ENCODE data around the gene HPD. TPM values are rescaled to one million over a fixed set of nuclear protein-coding genes. Genes with fewer than 3 reads are reported as not detected.

The HPD gene
- total RNA-seq: 1,000 to 10,000 TPM in 4 of 6 experiments, 100 to 1,000 TPM in 2; 649 to 1,803 (median 1,080) TPM
- long read RNA-seq, transcript HPD-201 (14 exons, 1,419 nt): major isoform, 1,028 of 1,138 reads
- long read RNA-seq, partial matches to known transcripts: 76 of 1,138 reads
- long read RNA-seq, other reads (novel, unspliced or antisense): 34 of 1,138 reads

DNA sequence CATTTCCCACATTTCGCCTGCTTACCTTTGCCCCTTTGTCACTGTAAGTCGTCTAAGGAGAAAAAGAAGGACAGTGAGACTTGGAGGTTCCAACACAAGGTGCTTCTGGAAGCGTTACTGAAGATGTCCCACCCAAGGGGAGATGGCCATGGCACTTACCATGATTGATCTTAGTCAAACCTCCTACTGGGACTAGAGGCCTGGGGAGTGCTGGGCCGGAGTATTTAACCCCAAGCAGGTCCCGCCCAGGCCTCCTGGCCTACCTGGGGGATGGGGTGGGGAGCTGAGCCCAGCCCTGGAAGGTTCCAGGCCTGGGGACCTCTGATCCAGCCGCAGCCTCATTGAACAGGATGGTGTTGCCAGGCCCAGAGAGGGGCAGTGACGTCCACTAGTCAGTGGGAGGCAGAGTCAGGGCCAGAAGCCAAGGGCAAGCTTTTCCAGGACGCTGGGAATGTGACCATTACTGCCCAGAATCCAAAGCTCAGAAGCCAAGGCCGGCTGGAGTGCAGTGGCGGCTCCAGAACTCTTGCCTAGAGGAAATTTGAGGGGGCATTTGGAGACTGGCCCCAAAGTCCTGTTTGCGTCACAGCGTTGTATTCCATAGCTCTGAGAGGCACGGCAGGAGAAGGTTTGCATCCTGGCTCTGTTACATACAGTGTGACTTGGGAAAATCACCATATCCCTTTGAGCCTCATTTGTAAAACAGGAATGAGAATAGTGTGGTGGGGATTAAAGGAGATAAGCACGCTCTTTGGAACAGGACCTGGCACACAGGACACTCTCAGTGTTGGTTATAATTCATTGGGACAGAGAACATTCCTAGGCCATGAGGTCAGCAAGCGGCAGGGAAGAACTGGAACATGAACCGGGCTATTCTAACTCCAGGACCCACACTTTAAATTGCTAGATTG is at the start of gene HPD:
HPD (minus strand) TSS at position 198 of the 911 bp plus-strand sequence; CDS start at position 162, 36 bp downstream.
- intact Hi-C loops (cut with DNase I): no loop called here
- ATAC-seq: peak; percentile 79 to 88 (median 84)
- peak within 1 kb of the TSS; percentile 89 to 98 (median 91) for H3K27ac ChIP-seq
- H3K9me3 ChIP-seq: no peaks in the 10 kb centered on the region
- peak within 1 kb of the TSS; percentile 39 to 62 (median 61) for H3K4me3 ChIP-seq
- peak; percentile 91 to 98 (median 97) for DNase-seq
- 42% methylated on average over 10 of the region's 16 CpGs for WGBS (ENCODE audit: insufficient coverage, low coverage, low lambda C conversion rate, missing lambda C conversion rate)
- H3K36me3 ChIP-seq: peaks cover 0 to 24% (median 5%) of the 10 kb centered on the region in 4 donors
- H3K4me1 ChIP-seq: peaks cover 0 to 52% (median 12%) of the 10 kb centered on the region in 4 donors
- no peaks in the 10 kb centered on the region for H3K27me3 ChIP-seq
- peak; percentile 69 for TF ChIP-seq POLR2A (IDR thresholded peaks at IDR 0.05)
- TF ChIP-seq, protein P1, sequence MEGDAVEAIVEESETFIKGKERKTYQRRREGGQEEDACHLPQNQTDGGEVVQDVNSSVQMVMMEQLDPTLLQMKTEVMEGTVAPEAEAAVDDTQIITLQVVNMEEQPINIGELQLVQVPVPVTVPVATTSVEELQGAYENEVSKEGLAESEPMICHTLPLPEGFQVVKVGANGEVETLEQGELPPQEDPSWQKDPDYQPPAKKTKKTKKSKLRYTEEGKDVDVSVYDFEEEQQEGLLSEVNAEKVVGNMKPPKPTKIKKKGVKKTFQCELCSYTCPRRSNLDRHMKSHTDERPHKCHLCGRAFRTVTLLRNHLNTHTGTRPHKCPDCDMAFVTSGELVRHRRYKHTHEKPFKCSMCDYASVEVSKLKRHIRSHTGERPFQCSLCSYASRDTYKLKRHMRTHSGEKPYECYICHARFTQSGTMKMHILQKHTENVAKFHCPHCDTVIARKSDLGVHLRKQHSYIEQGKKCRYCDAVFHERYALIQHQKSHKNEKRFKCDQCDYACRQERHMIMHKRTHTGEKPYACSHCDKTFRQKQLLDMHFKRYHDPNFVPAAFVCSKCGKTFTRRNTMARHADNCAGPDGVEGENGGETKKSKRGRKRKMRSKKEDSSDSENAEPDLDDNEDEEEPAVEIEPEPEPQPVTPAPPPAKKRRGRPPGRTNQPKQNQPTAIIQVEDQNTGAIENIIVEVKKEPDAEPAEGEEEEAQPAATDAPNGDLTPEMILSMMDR (IDR thresholded peaks at IDR 0.05): peak in 1 of 4 donors; percentile 7

GRCh38 chr12:121905746-121906145 is 47.1 kb upstream of the HPD start:
- 84% methylated on average over 3 of the region's 4 CpGs for WGBS (ENCODE audit: insufficient coverage, low coverage, low lambda C conversion rate, missing lambda C conversion rate)
- H3K27me3 ChIP-seq: no peaks in the 10 kb centered on the region
- H3K27ac ChIP-seq: no peak overlapping the region
- H3K4me1 ChIP-seq: no peaks in the 10 kb centered on the region
- H3K9me3 ChIP-seq: no peaks in the 10 kb centered on the region
- ATAC-seq (no peak), DNase-seq (no peak)
- no peak overlapping the region for H3K4me3 ChIP-seq
- TF ChIP-seq, protein P1 (IDR thresholded peaks at IDR 0.05): no peak
- no peak for TF ChIP-seq POLR2A (IDR thresholded peaks at IDR 0.05)
- H3K36me3 ChIP-seq: peaks cover 0 to 56% (median 21%) of the 10 kb centered on the region in 4 donors
- intact Hi-C loops (cut with DNase I): no loop called here

GRCh38 chr12:121903202-121903601 is 44.5 kb upstream of the HPD start:
- DNase-seq: peak in 1 of 3 donors; percentile 30
- Histone ChIP-seq H3K27ac (no peak overlapping the region), H3K4me1 (peaks cover 0 to 4% (median 0%) of the 10 kb centered on the region in 4 donors), H3K9me3 (no peaks in the 10 kb centered on the region), H3K4me3 (no peak overlapping the region), H3K27me3 (no peaks in the 10 kb centered on the region), H3K36me3 (peaks cover 0 to 73% (median 28%) of the 10 kb centered on the region in 4 donors)
- TF ChIP-seq, protein P1 (IDR thresholded peaks at IDR 0.05): no peak
- TF ChIP-seq POLR2A (IDR thresholded peaks at IDR 0.05): no peak
- WGBS (ENCODE audit: insufficient coverage, low coverage, low lambda C conversion rate, missing lambda C conversion rate): 100% methylated on average over 1 of the region's 2 CpGs
- peak; percentile 20 to 84 (median 65) for ATAC-seq
- intact Hi-C loops (cut with DNase I): no loop called here

GRCh38 chr12:121899590-121899989 is 40.9 kb upstream of the HPD start:
- no peak overlapping the region for H3K27ac ChIP-seq
- no peak for TF ChIP-seq POLR2A (IDR thresholded peaks at IDR 0.05)
- TF ChIP-seq, protein P1 (IDR thresholded peaks at IDR 0.05): no peak
- H3K27me3 ChIP-seq: no peaks in the 10 kb centered on the region
- DNase-seq (no peak), ATAC-seq (no peak)
- no peak overlapping the region for H3K4me3 ChIP-seq
- peaks cover 0 to 72% (median 42%) of the 10 kb centered on the region in 4 donors for H3K36me3 ChIP-seq
- H3K9me3 ChIP-seq: no peaks in the 10 kb centered on the region
- 90% methylated on average over 9 of the region's 14 CpGs for WGBS (ENCODE audit: insufficient coverage, low coverage, low lambda C conversion rate, missing lambda C conversion rate)
- peaks cover 0 to 9% (median under 1%) of the 10 kb centered on the region in 4 donors for H3K4me1 ChIP-seq
- intact Hi-C loops (cut with DNase I): loop anchor here in 1 of 2 donors (10.0 kb wide), 1 partner anchor 85 kb away; no protein-coding TSS in a partner anchor
